ENCODE data around the gene GRIA4.

GRIA4 gene

GRCh38 chr11:105903113-105903512 is 293.2 kb downstream of the GRIA4 start:
- Histone ChIP-seq H3K27ac (ENCODE audit: low read length) (no peak overlapping the region), H4K20me1 (ENCODE audit: insufficient read depth, low read length) (no peaks in the 10 kb centered on the region), H3K4me1 (ENCODE audit: low read length) (no peaks in the 10 kb centered on the region), H3K4me3 (ENCODE audit: low read length) (no peak overlapping the region), H3K79me2 (ENCODE audit: low read length) (no peaks in the 10 kb centered on the region), H3K27me3 (ENCODE audit: low read depth, low read length) (no peaks in the 10 kb centered on the region), H3K9me3 (ENCODE audit: insufficient read depth, low read length) (no peaks in the 10 kb centered on the region), H2AFZ (ENCODE audit: low read depth, low read length) (no peak overlapping the region), H3K9ac (ENCODE audit: low read length) (no peak overlapping the region), H3K4me2 (ENCODE audit: low read length) (no peak overlapping the region), H3K36me3 (replicated peaks; ENCODE audit: low read depth, low read length) (no peaks in the 10 kb centered on the region)
- TF ChIP-seq EZH2phosphoT487 (IDR thresholded peaks at IDR 0.05; ENCODE audit: low read depth) (no peak), CTCF (IDR thresholded peaks at IDR 0.05; ENCODE audit: low read depth, low read length) (no peak)

- H3K9ac ChIP-seq (ENCODE audit: low read length) = no peak overlapping the region
- H3K4me1 ChIP-seq (ENCODE audit: low read length) = no peaks in the 10 kb centered on the region
- TF ChIP-seq CTCF (IDR thresholded peaks at IDR 0.05; ENCODE audit: low read depth, low read length) (no peak), EZH2phosphoT487 (IDR thresholded peaks at IDR 0.05; ENCODE audit: low read depth) (no peak)
- no peak overlapping the region for H2AFZ ChIP-seq (ENCODE audit: low read depth, low read length)
- no peaks in the 10 kb centered on the region for H3K79me2 ChIP-seq (ENCODE audit: low read length)
- no peak overlapping the region for H3K4me3 ChIP-seq (ENCODE audit: low read length)
- H4K20me1 ChIP-seq (ENCODE audit: insufficient read depth, low read length) = no peaks in the 10 kb centered on the region
- no peak overlapping the region for H3K4me2 ChIP-seq (ENCODE audit: low read length)
- H3K27me3 ChIP-seq (ENCODE audit: low read depth, low read length) = no peaks in the 10 kb centered on the region
- no peaks in the 10 kb centered on the region for H3K9me3 ChIP-seq (ENCODE audit: insufficient read depth, low read length)
- no peak overlapping the region for H3K27ac ChIP-seq (ENCODE audit: low read length)
- H3K36me3 ChIP-seq (replicated peaks; ENCODE audit: low read depth, low read length) = no peaks in the 10 kb centered on the region
These were observed 296.6 kb downstream of the GRIA4 start for GRCh38 chr11:105906517-105906916.

- Histone ChIP-seq H3K9ac (ENCODE audit: low read length) (no peak overlapping the region), H3K36me3 (replicated peaks; ENCODE audit: low read depth, low read length) (no peaks in the 10 kb centered on the region), H3K4me2 (ENCODE audit: low read length) (no peak overlapping the region), H2AFZ (ENCODE audit: low read depth, low read length) (no peak overlapping the region), H3K4me1 (ENCODE audit: low read length) (no peaks in the 10 kb centered on the region), H3K27me3 (ENCODE audit: low read depth, low read length) (no peaks in the 10 kb centered on the region), H3K27ac (ENCODE audit: low read length) (no peak overlapping the region), H3K4me3 (ENCODE audit: low read length) (no peak overlapping the region), H4K20me1 (ENCODE audit: insufficient read depth, low read length) (no peaks in the 10 kb centered on the region), H3K79me2 (ENCODE audit: low read length) (no peaks in the 10 kb centered on the region), H3K9me3 (ENCODE audit: insufficient read depth, low read length) (no peaks in the 10 kb centered on the region)
- TF ChIP-seq CTCF (IDR thresholded peaks at IDR 0.05; ENCODE audit: low read depth, low read length) (no peak), EZH2phosphoT487 (IDR thresholded peaks at IDR 0.05; ENCODE audit: low read depth) (no peak)
These were observed 297.4 kb downstream of the GRIA4 start for GRCh38 chr11:105907319-105907718.

GRCh38 chr11:105910095-105910715 is 300.3 kb downstream of the GRIA4 start:
- Histone ChIP-seq H3K4me1 (ENCODE audit: low read length) (no peaks in the 10 kb centered on the region), H4K20me1 (ENCODE audit: insufficient read depth, low read length) (no peaks in the 10 kb centered on the region), H3K79me2 (ENCODE audit: low read length) (no peaks in the 10 kb centered on the region), H3K9me3 (ENCODE audit: insufficient read depth, low read length) (no peaks in the 10 kb centered on the region), H3K4me3 (ENCODE audit: low read length) (no peak overlapping the region), H3K27me3 (ENCODE audit: low read depth, low read length) (no peaks in the 10 kb centered on the region), H3K36me3 (replicated peaks; ENCODE audit: low read depth, low read length) (no peaks in the 10 kb centered on the region), H3K9ac (ENCODE audit: low read length) (no peak overlapping the region), H2AFZ (ENCODE audit: low read depth, low read length) (no peak overlapping the region), H3K4me2 (ENCODE audit: low read length) (no peak overlapping the region), H3K27ac (ENCODE audit: low read length) (no peak overlapping the region)
- TF ChIP-seq EZH2phosphoT487 (IDR thresholded peaks at IDR 0.05; ENCODE audit: low read depth) = no peak
